GM12872 (cell line): ENCODE results near the gene DLGAP1.

Experiments used
- TF ChIP-seq, protein P1 (sequence below): IDR thresholded peaks from 3 replicates; pipeline ENCODE4 v1.5.1; 2011; ENCODE audit warnings: low read depth, mild to moderate bottlenecking, low read length, moderate library complexity; ENCODE audit not compliant: insufficient read depth

Gene DLGAP1

GRCh38 chr18:4143585-4143984 is 311.5 kb downstream of the DLGAP1 start:
- TF ChIP-seq, protein P1, sequence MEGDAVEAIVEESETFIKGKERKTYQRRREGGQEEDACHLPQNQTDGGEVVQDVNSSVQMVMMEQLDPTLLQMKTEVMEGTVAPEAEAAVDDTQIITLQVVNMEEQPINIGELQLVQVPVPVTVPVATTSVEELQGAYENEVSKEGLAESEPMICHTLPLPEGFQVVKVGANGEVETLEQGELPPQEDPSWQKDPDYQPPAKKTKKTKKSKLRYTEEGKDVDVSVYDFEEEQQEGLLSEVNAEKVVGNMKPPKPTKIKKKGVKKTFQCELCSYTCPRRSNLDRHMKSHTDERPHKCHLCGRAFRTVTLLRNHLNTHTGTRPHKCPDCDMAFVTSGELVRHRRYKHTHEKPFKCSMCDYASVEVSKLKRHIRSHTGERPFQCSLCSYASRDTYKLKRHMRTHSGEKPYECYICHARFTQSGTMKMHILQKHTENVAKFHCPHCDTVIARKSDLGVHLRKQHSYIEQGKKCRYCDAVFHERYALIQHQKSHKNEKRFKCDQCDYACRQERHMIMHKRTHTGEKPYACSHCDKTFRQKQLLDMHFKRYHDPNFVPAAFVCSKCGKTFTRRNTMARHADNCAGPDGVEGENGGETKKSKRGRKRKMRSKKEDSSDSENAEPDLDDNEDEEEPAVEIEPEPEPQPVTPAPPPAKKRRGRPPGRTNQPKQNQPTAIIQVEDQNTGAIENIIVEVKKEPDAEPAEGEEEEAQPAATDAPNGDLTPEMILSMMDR = no peak

DNA sequence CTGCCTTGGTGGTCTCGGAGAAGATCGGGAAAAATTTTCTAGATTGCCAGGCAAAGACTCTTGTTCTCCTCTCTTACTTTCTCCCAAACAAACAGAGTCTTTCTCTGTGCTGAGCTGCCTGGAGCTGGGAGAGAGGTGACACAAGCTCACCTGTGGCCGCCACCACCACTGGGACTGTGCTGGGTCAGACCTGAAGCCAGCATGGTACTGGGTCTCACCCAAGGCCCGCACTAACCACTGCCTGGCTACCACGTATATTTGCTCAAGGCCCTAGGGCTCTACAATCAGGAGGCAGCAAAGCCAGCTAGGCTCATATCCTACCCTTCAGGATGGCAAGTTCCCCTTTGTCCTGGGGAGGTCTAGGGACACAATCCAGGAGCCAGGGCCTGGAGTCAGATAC is 312.2 kb downstream of the DLGAP1 start:
- TF ChIP-seq, protein P1 = no peak

DNA sequence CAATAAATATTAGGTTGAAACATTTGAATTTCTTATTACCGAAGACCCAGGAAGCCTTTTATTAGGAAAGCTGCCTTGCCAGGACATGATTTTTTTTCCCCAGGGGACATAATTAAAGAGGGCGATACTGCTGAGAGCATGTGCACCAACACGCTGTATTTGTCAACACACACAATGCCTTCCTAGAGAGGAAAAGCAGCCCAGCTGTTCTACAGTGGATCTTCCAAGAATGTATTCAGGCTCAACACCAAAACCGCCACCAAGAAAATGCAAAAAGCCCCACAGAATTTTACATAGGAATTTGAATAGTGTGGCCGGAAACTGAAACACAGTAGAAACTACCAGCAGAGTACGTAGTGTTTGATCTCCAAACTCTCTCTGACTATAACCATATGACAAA is 320.4 kb downstream of the DLGAP1 start:
- TF ChIP-seq, protein P1 = no peak

DNA sequence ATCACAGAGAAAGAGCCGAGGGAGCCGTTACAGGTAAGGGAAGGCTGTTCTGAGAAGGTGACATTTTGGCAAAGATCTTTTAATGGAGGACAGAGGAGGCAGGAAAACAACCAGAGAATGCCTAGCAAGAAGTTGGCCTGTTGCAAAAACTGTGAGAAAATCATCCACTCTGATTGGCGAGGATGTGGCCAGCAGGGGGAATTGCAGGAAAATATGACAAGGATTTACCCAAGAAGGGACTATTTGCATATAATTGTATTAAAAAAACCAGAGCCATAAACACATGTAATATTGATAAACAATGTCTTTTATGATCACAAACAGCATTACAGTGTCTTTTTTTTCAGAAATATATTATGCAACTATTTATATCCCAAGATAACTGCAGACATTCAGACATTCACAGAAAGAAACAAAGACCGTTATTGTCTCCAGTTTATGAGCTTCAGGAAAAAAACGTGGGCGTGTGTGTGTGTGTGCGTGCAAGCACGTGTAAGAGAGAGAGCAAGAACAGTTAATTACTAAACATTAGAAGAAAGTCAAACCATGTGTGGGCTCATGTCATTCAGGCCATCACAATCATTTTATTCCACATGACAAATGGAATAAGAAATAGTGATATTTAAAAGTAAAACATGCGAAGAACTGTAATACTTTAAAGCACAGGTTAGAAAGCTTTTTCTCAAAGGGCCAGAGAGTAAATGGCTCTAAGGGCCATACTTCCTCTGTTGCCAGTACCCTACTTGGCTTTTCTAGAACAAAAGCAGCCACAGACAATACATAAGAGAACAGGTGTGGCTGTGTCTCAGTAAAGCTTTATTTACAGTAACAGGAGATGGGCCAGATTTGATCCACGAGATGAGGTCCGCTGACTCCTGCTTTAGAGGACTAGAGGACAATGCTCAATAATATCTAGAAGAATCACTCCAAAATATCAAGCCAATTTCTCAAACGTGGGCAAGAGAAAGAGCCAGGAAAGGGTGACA is 324.1 kb downstream of the DLGAP1 start:
- TF ChIP-seq, protein P1 = no peak

DNA sequence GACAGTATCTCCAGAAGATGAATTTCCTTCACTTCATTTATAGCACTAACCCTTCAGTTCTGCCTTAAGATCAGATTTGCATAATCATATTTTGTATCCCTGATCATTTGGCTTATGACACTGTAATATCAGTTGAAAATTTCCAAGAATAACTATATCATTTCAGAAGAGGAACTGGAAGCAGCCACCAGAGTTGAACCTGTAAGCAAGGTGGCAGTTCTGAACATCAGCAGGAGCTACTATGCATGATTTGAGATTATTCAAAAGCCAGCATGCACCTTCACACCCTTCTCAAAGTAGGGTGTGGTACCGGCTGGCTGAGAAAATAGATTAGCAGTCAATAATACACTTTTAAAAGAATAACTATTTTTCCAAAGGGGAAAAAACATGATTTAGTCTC is 328.2 kb downstream of the DLGAP1 start:
- TF ChIP-seq, protein P1 = no peak

GRCh38 chr18:4125627-4126230 is 329.4 kb downstream of the DLGAP1 start:
- TF ChIP-seq, protein P1 = no peak

- TF ChIP-seq, protein P1 = no peak
These were observed 329.9 kb downstream of the DLGAP1 start for GRCh38 chr18:4125224-4125623.
